HG03558 (cell line): ENCODE measurements around the gene AGXT2.
A peak's percentile ranks its signal among the peaks of the same experiment; 100 is the strongest.

Source experiments
- ATAC-seq: cut with Tn5 transposase; IDR thresholded peaks from one replicate; pipeline ENCODE4 v1.9.1; 2021; ENCODE audit warnings: moderate number of reproducible peaks; ENCODE audit not compliant: unreplicated experiment; ENCODE audit errors: extremely low read depth

AGXT2 gene

GRCh38 chr5:35016174-35017051 lies 31.3 kb downstream of the AGXT2 start:
- ATAC-seq = peak; percentile 65

DNA sequence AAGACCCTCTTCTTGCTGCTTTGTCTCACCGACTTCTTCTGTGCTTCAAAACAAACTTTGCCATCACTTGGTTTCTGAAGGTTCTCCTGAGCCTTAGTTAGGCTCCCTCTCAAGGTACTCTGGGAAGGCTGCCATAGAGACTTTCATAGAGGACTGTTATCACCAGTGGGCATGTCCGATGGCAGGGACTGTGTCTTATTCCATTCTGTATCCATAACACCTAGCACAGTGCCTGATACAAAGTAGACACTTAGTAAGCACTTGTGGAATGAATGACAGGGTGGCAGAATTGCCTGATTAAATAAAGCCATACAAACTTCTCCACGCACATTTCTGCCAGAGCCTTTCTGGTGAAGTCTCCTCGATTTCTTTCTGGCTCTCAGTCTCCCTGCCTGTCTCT lies 32.7 kb downstream of the AGXT2 start:
- no peak for ATAC-seq

- no peak for ATAC-seq
Observed at GRCh38 chr5:35012796-35013195, 35.0 kb downstream of the AGXT2 start.

- ATAC-seq = no peak
Observed at GRCh38 chr5:35012365-35012764, 35.4 kb downstream of the AGXT2 start.

DNA sequence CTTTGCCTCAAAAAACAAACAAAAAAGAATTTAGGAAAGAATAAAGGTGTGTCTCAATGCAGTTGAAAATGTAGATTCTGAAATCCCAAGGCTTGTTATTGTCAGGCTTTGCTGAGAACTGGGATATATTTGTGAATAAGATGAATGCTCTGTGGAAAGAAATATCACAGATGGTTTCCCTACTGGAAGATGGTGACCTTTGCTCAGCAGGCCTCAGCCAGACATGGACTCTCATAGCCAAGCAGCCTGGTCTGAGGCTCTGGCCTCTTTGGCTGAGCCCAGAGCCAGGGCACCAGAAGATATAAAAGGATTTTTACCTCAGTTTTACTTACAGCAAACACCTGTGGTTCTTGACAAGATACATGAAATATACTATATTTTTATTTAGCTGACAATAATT lies 37.1 kb downstream of the AGXT2 start:
- no peak for ATAC-seq

GRCh38 chr5:35009657-35010056 lies 38.1 kb downstream of the AGXT2 start:
- no peak for ATAC-seq

DNA sequence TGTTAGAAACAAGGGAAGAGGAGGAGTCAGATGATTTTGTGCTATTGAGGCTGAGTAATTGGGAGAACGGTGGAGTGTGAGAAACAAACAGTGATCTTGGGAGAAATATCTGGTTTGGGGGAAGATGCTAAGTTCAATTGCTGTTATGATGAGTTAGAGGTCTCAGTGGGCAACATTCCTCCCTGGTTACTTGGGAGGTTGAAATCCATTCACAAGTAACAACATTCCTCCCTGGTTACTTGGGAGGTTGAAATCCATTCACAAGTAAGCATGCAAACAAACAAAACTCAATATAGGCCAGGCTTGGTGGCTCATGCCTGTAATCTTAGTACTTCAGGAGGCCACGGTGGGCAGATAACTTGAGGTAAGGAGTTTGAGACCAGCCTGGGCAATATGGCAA lies 38.7 kb downstream of the AGXT2 start:
- ATAC-seq = no peak

GRCh38 chr5:35004771-35005170 lies 43.0 kb downstream of the AGXT2 start:
- ATAC-seq = no peak

DNA sequence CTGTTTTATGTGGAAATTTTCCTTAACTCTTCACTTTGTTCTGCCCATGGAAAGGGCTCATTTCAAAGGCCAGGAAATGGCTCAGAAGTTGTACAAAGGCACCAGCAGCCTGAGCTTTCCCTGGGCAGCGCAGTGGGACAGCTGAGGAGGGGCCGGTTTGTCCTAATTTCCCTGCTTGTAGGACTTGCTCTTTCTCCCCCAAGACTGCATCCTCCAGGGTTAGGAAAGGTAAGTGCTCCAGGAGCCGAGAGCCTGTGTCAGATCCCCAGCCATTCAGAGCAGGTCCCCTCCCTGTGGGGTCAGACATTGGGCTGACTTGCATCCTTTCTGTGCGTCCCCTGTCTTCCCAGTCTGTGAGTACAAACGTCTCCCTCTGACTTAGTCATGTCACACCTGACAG lies 43.5 kb downstream of the AGXT2 start:
- no peak for ATAC-seq

GRCh38 chr5:35003018-35003957 lies 44.5 kb downstream of the AGXT2 start:
- ATAC-seq = no peak

GRCh38 chr5:35002459-35002858 lies 45.3 kb downstream of the AGXT2 start:
- ATAC-seq = no peak

GRCh38 chr5:35001842-35002241 lies 45.9 kb downstream of the AGXT2 start:
- no peak for ATAC-seq

DNA sequence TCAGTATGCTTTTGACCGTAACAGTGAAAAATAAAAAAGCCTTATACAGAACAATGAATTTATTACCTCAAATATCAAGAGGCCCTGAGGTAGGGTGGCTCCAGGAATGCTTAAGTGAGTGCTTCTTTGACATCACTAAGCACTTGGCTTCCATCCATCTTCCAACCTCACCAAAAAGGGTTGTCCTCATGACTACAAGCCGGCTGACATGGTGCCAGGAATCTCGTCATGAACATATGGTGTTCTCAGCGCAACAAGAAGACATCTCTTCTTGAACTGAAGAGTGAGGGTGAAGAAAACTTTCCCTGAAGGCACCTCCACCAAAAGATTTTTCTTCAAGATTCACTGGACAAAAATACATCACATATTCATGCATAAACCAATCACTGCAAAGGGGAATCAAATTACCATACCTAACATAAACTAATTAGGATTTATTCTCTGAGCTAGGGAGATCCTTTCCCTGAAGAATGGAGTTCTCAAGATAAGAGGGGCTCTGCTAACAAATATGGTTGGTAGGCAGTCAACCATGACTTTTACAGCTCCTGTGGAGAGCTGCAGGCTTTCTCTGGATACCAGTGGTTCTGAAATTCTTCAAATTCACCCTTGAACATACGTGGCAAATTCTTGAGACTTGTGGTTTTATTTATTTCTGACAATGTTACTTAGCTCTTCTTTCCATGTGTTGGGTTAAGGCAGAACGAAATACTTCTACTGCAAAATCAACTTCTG lies 49.5 kb downstream of the AGXT2 start:
- ATAC-seq = no peak

GRCh38 chr5:34996261-34996660 lies 51.5 kb downstream of the AGXT2 start:
- ATAC-seq = no peak

GRCh38 chr5:34993951-34994350 lies 53.8 kb downstream of the AGXT2 start:
- no peak for ATAC-seq

- no peak for ATAC-seq
Observed at GRCh38 chr5:34991486-34992238, 56.1 kb downstream of the AGXT2 start.

DNA sequence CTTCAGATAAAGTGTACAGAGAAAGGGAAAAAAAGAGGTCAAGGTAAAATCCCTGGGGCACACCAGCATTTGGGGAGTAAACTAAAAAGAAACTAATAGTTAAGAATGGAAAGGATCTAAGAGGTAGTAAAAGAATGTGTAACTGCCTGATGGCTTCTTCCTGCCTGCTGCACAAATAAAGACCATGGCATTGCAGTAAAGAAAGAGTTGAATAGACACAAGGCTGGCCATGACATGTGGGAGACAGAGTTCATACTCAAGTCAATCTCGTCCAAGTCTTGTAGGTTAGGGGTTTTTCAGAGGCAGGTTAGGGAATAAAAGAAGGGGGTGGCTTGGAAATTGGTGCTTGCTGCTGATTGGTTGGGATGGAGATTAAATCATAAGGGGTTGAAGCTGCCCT lies 60.8 kb downstream of the AGXT2 start:
- no peak for ATAC-seq

GRCh38 chr5:34982823-34983222 lies 64.9 kb downstream of the AGXT2 start:
- ATAC-seq = no peak

- no peak for ATAC-seq
Observed at GRCh38 chr5:34978681-34979080, 69.1 kb downstream of the AGXT2 start.
